ENCODE results near the gene PIM3. TPM values are rescaled to one million over a fixed set of nuclear protein-coding genes. Genes with fewer than 3 reads are reported as not detected.
A peak's percentile ranks its signal among the peaks of the same experiment; 100 is the strongest.

Gene PIM3
- total and polyA plus RNA-seq, 2 donors: 36.0 to 57.6 TPM

DNA sequence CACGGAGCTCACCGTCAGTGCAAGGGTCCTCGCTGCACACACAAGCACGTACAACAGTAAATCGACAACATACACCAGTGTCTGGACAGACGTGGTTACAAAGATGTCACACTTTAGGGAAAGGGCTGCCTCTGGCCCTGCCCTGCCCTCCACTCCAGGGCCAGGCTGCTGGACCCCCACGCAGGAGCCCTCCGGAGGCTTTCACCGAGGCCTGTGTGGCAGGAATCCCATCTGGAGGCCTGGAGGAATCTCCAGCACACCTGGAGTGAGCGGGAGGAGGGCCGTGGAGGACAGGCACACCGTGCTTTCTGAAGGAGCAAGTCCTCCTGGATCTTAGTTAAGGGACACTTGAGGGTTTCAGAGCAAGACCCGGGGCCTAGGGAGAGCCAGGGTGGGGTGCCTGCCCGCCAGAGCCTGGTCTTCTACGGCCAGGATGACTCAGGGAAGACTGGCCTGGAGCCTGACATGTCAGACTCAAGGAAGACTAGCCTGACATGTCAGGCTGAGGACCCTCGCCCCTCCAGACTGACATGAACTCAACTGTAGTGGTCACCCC is 2.1 kb upstream of the PIM3 start:
- Histone ChIP-seq H3K4me1 (ENCODE audit: control insufficient read depth in 2 of 2, insufficient read depth in 2 of 2, low read length in 2 of 2) (peaks cover 16 to 25% of the 10 kb centered on the region in 2 donors), H3K27me3 (ENCODE audit: control insufficient read depth in 2 of 2, insufficient read depth in 1 of 2, low read length in 1 of 2) (no peaks in the 10 kb centered on the region), H3K9me3 (ENCODE audit: control insufficient read depth in 2 of 2, insufficient read depth in 1 of 2, low read length in 1 of 2) (no peaks in the 10 kb centered on the region), H3K4me3 (ENCODE audit: low read length in 2 of 2) (no peak overlapping the region), H3K36me3 (ENCODE audit: control insufficient read depth in 2 of 2, insufficient read depth in 2 of 2, low read length in 1 of 2) (peaks cover 9 to 12% of the 10 kb centered on the region in 2 donors), H3K27ac (ENCODE audit: low read depth in 1 of 2, low read length in 1 of 2) (no peak overlapping the region)
- DNase-seq (ENCODE audit: low read depth in 6 of 9, low spot score in 9 of 9): no peak
- WGBS: 97% methylated on average over 16 of the region's 16 CpGs

- H3K27ac ChIP-seq (ENCODE audit: low read depth in 1 of 2, low read length in 1 of 2): no peak overlapping the region
- peaks cover 14 to 19% of the 10 kb centered on the region in 2 donors for H3K36me3 ChIP-seq (ENCODE audit: control insufficient read depth in 2 of 2, insufficient read depth in 2 of 2, low read length in 1 of 2)
- H3K4me3 ChIP-seq (ENCODE audit: low read length in 2 of 2): peak overlapping the region in 1 of 2 donors; percentile 92
- no peak for DNase-seq (ENCODE audit: low read depth in 6 of 9, low spot score in 9 of 9)
- H3K27me3 ChIP-seq (ENCODE audit: control insufficient read depth in 2 of 2, insufficient read depth in 1 of 2, low read length in 1 of 2): no peaks in the 10 kb centered on the region
- peaks cover 19 to 32% of the 10 kb centered on the region in 2 donors for H3K4me1 ChIP-seq (ENCODE audit: control insufficient read depth in 2 of 2, insufficient read depth in 2 of 2, low read length in 2 of 2)
- WGBS: 93% methylated on average over 29 of the region's 29 CpGs
- H3K9me3 ChIP-seq (ENCODE audit: control insufficient read depth in 2 of 2, insufficient read depth in 1 of 2, low read length in 1 of 2): no peaks in the 10 kb centered on the region
Observed at GRCh38 chr22:49958931-49959781, 1.4 kb upstream of the PIM3 start.

- 14% methylated on average over 21 of the region's 21 CpGs for WGBS
- H3K27ac ChIP-seq (ENCODE audit: low read depth in 1 of 2, low read length in 1 of 2): peak overlapping the region; percentile 65 to 97
- H3K4me1 ChIP-seq (ENCODE audit: control insufficient read depth in 2 of 2, insufficient read depth in 2 of 2, low read length in 2 of 2): peaks cover 19 to 38% of the 10 kb centered on the region in 2 donors
- peak overlapping the region; percentile 45 to 92 for H3K4me3 ChIP-seq (ENCODE audit: low read length in 2 of 2)
- peaks cover 18 to 24% of the 10 kb centered on the region in 2 donors for H3K36me3 ChIP-seq (ENCODE audit: control insufficient read depth in 2 of 2, insufficient read depth in 2 of 2, low read length in 1 of 2)
- DNase-seq (ENCODE audit: low read depth in 6 of 9, low spot score in 9 of 9): no peak
- no peaks in the 10 kb centered on the region for H3K9me3 ChIP-seq (ENCODE audit: control insufficient read depth in 2 of 2, insufficient read depth in 1 of 2, low read length in 1 of 2)
- H3K27me3 ChIP-seq (ENCODE audit: control insufficient read depth in 2 of 2, insufficient read depth in 1 of 2, low read length in 1 of 2): no peaks in the 10 kb centered on the region
Observed at GRCh38 chr22:49959782-49960158, 802 bp upstream of the PIM3 start.

DNA sequence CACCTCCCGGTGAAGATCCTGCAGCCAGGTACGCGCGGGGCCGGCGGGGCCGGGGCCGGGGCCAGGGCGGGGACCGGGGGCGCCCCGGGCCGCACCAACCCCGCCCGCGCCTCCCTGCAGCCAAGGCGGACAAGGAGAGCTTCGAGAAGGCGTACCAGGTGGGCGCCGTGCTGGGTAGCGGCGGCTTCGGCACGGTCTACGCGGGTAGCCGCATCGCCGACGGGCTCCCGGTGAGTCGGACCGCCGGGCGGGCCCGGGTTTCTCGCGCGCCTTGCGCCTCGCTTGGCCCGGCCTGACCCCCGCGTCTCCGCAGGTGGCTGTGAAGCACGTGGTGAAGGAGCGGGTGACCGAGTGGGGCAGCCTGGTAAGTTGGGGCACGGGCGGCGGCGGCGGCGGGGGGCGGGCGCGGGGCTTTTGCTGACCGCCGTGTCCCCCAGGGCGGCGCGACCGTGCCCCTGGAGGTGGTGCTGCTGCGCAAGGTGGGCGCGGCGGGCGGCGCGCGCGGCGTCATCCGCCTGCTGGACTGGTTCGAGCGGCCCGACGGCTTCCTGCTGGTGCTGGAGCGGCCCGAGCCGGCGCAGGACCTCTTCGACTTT is 531 bp downstream of the PIM3 start:
- Histone ChIP-seq H3K27ac (ENCODE audit: low read depth in 1 of 2, low read length in 1 of 2) (peak overlapping the region in 1 of 2 donors; percentile 97), H3K9me3 (ENCODE audit: control insufficient read depth in 2 of 2, insufficient read depth in 1 of 2, low read length in 1 of 2) (no peaks in the 10 kb centered on the region), H3K4me1 (ENCODE audit: control insufficient read depth in 2 of 2, insufficient read depth in 2 of 2, low read length in 2 of 2) (peaks cover 19 to 33% of the 10 kb centered on the region in 2 donors), H3K27me3 (ENCODE audit: control insufficient read depth in 2 of 2, insufficient read depth in 1 of 2, low read length in 1 of 2) (no peaks in the 10 kb centered on the region), H3K36me3 (ENCODE audit: control insufficient read depth in 2 of 2, insufficient read depth in 2 of 2, low read length in 1 of 2) (peaks cover 25 to 27% of the 10 kb centered on the region in 2 donors), H3K4me3 (ENCODE audit: low read length in 2 of 2) (peak overlapping the region; percentile 59 to 92)
- under 1% methylated on average over 83 of the region's 84 CpGs for WGBS
- DNase-seq (ENCODE audit: low read depth in 6 of 9, low spot score in 9 of 9): peak in 2 of 9 donors; percentile 42 to 46

DNA sequence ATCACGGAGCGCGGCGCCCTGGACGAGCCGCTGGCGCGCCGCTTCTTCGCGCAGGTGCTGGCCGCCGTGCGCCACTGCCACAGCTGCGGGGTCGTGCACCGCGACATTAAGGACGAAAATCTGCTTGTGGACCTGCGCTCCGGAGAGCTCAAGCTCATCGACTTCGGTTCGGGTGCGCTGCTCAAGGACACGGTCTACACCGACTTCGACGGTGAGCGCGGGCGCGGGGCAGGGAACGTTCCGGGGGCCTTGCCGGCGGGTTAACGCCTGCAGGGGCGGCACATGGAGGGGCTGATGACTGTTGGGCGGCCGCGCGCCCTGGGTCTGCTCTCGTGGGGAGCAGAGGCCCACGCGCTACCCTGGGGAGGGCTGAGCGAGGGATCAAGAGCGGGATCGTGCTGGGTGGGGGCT is 1.0 kb downstream of the PIM3 start:
- H3K9me3 ChIP-seq (ENCODE audit: control insufficient read depth in 2 of 2, insufficient read depth in 1 of 2, low read length in 1 of 2): no peaks in the 10 kb centered on the region
- 1% methylated on average over 49 of the region's 49 CpGs for WGBS
- no peak for DNase-seq (ENCODE audit: low read depth in 6 of 9, low spot score in 9 of 9)
- peak overlapping the region; percentile 59 to 92 for H3K4me3 ChIP-seq (ENCODE audit: low read length in 2 of 2)
- H3K36me3 ChIP-seq (ENCODE audit: control insufficient read depth in 2 of 2, insufficient read depth in 2 of 2, low read length in 1 of 2): peaks cover 25 to 27% of the 10 kb centered on the region in 2 donors
- peak overlapping the region; percentile 48 to 97 for H3K27ac ChIP-seq (ENCODE audit: low read depth in 1 of 2, low read length in 1 of 2)
- no peaks in the 10 kb centered on the region for H3K27me3 ChIP-seq (ENCODE audit: control insufficient read depth in 2 of 2, insufficient read depth in 1 of 2, low read length in 1 of 2)
- peaks cover 19 to 38% of the 10 kb centered on the region in 2 donors for H3K4me1 ChIP-seq (ENCODE audit: control insufficient read depth in 2 of 2, insufficient read depth in 2 of 2, low read length in 2 of 2)

DNA sequence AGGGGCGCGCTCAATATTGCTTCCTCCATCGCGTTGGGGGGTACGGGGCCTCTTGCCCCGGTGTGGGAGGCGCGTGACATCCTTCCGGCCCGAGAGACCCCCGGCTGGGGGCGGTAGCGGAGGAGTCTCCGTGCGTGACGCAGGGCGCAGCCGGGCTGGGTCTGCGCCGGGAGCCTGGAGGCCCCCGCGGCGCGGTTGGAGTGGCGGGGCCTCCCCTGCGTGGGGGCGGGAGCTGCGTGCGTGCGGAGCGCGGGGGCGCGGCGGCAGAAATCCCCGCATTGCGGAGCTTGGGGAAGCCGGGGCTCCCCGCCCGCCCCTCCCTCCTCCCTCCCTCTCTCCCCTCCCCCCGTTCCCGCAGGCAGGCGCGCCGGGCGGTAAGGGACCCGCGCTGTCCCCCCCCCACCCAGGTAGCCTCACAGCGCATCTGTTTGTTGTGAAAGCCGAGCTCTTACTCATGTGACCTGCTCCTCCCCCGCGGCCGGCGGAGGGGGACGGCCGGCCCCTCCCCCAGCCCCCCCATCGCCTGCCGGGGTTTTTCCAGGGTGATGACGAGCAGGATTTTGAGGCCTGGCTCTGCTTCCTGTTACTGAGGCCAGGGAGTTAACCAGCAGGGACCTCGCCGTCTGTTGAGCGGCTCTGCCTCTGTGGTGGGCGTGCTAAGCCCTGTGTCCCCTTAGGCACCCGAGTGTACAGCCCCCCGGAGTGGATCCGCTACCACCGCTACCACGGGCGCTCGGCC is 1.6 kb downstream of the PIM3 start:
- no peaks in the 10 kb centered on the region for H3K27me3 ChIP-seq (ENCODE audit: control insufficient read depth in 2 of 2, insufficient read depth in 1 of 2, low read length in 1 of 2)
- no peaks in the 10 kb centered on the region for H3K9me3 ChIP-seq (ENCODE audit: control insufficient read depth in 2 of 2, insufficient read depth in 1 of 2, low read length in 1 of 2)
- peak overlapping the region; percentile 74 to 97 for H3K27ac ChIP-seq (ENCODE audit: low read depth in 1 of 2, low read length in 1 of 2)
- peaks cover 25 to 44% of the 10 kb centered on the region in 2 donors for H3K4me1 ChIP-seq (ENCODE audit: control insufficient read depth in 2 of 2, insufficient read depth in 2 of 2, low read length in 2 of 2)
- peak overlapping the region; percentile 59 to 92 for H3K4me3 ChIP-seq (ENCODE audit: low read length in 2 of 2)
- H3K36me3 ChIP-seq (ENCODE audit: control insufficient read depth in 2 of 2, insufficient read depth in 2 of 2, low read length in 1 of 2): peaks cover 25 to 27% of the 10 kb centered on the region in 2 donors
- 11% methylated on average over 70 of the region's 70 CpGs for WGBS
- peak in 4 of 9 donors; percentile 38 to 75 (median 60) for DNase-seq (ENCODE audit: low read depth in 6 of 9, low spot score in 9 of 9)

- H3K27ac ChIP-seq (ENCODE audit: low read depth in 1 of 2, low read length in 1 of 2): peak overlapping the region; percentile 61 to 74
- no peaks in the 10 kb centered on the region for H3K27me3 ChIP-seq (ENCODE audit: control insufficient read depth in 2 of 2, insufficient read depth in 1 of 2, low read length in 1 of 2)
- peaks cover 27 to 51% of the 10 kb centered on the region in 2 donors for H3K4me1 ChIP-seq (ENCODE audit: control insufficient read depth in 2 of 2, insufficient read depth in 2 of 2, low read length in 2 of 2)
- H3K4me3 ChIP-seq (ENCODE audit: low read length in 2 of 2): peak overlapping the region; percentile 59 to 92
- DNase-seq (ENCODE audit: low read depth in 6 of 9, low spot score in 9 of 9): no peak
- WGBS: 89% methylated on average over 63 of the region's 63 CpGs
- H3K9me3 ChIP-seq (ENCODE audit: control insufficient read depth in 2 of 2, insufficient read depth in 1 of 2, low read length in 1 of 2): no peaks in the 10 kb centered on the region
- H3K36me3 ChIP-seq (ENCODE audit: control insufficient read depth in 2 of 2, insufficient read depth in 2 of 2, low read length in 1 of 2): peaks cover 25 to 27% of the 10 kb centered on the region in 2 donors
Observed at GRCh38 chr22:49962751-49963646, 2.4 kb downstream of the PIM3 start.

DNA sequence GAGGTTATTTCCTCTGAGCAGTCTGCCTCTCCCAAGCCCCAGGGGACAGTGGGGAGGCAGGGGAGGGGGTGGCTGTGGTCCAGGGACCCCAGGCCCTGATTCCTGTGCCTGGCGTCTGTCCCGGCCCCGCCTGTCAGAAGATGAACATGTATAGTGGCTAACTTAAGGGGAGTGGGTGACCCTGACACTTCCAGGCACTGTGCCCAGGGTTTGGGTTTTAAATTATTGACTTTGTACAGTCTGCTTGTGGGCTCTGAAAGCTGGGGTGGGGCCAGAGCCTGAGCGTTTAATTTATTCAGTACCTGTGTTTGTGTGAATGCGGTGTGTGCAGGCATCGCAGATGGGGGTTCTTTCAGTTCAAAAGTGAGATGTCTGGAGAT is 3.1 kb downstream of the PIM3 start:
- H3K27me3 ChIP-seq (ENCODE audit: control insufficient read depth in 2 of 2, insufficient read depth in 1 of 2, low read length in 1 of 2): no peaks in the 10 kb centered on the region
- DNase-seq (ENCODE audit: low read depth in 6 of 9, low spot score in 9 of 9): no peak
- no peaks in the 10 kb centered on the region for H3K9me3 ChIP-seq (ENCODE audit: control insufficient read depth in 2 of 2, insufficient read depth in 1 of 2, low read length in 1 of 2)
- peak overlapping the region in 1 of 2 donors; percentile 92 for H3K4me3 ChIP-seq (ENCODE audit: low read length in 2 of 2)
- H3K4me1 ChIP-seq (ENCODE audit: control insufficient read depth in 2 of 2, insufficient read depth in 2 of 2, low read length in 2 of 2): peaks cover 27 to 51% of the 10 kb centered on the region in 2 donors
- peak overlapping the region in 1 of 2 donors; percentile 25 for H3K27ac ChIP-seq (ENCODE audit: low read depth in 1 of 2, low read length in 1 of 2)
- WGBS: 71% methylated on average over 6 of the region's 6 CpGs
- H3K36me3 ChIP-seq (ENCODE audit: control insufficient read depth in 2 of 2, insufficient read depth in 2 of 2, low read length in 1 of 2): peaks cover 25 to 27% of the 10 kb centered on the region in 2 donors
